ENCODE results near the gene MAP2K6. TPM values are rescaled to one million over a fixed set of nuclear protein-coding genes. Genes with fewer than 3 reads are reported as not detected.

The MAP2K6 gene
- polyA plus RNA-seq, 1 of the 3 experiments (the other 2 are of a cell fraction): 6.7 TPM

GRCh38 chr17:69581061-69581961, 166.8 kb downstream of the MAP2K6 start:
- CTCF ChIA-PET: interaction anchor here (1.4 to 1.6 kb wide), 2 partner anchors 13 to 15 kb away, joined by 3 to 6 read pairs; no protein-coding TSS in a partner anchor
- no peak overlapping the region for H3K27ac ChIP-seq (ENCODE audit: low read depth in 2 of 2, low read length in 1 of 2)
- H4K20me1 ChIP-seq (ENCODE audit: insufficient read depth): no peaks in the 10 kb centered on the region
- no peaks in the 10 kb centered on the region for H3K79me2 ChIP-seq (ENCODE audit: insufficient read depth)
- H3K4me3 ChIP-seq (ENCODE audit: low read depth in 2 of 2, low read length in 1 of 2): no peak overlapping the region
- no peak overlapping the region for H3K9ac ChIP-seq
- DNase-seq: no peak
- no peak overlapping the region for H2AFZ ChIP-seq (ENCODE audit: low read depth)
- H3K4me1 ChIP-seq (ENCODE audit: control insufficient read depth in 1 of 2, insufficient read depth in 2 of 2, low read depth in 1 of 2, low read length in 1 of 2): no peaks in the 10 kb centered on the region
- H3K9me2 ChIP-seq: no peaks in the 10 kb centered on the region
- TF ChIP-seq RAD21 (IDR thresholded peaks at IDR 0.05; ENCODE audit: low read length): no peak
- TF ChIP-seq TCF12 (IDR thresholded peaks at IDR 0.05): no peak
- TF ChIP-seq CHD2 (IDR thresholded peaks at IDR 0.05; ENCODE audit: low read length, partially characterized antibody): no peak
- no peak for TF ChIP-seq GABPA (IDR thresholded peaks at IDR 0.05; ENCODE audit: low read depth)
- TF ChIP-seq ZBTB33 (IDR thresholded peaks at IDR 0.05; ENCODE audit: borderline replicate concordance, low read depth): no peak
- TF ChIP-seq NRF1 (IDR thresholded peaks at IDR 0.05; ENCODE audit: low read depth, low read length): no peak
- no peak for TF ChIP-seq TAF1 (IDR thresholded peaks at IDR 0.05; ENCODE audit: borderline replicate concordance, low read depth, low read length)
- TF ChIP-seq USF1 (IDR thresholded peaks at IDR 0.05; ENCODE audit: borderline replicate concordance, low read depth): no peak
- no peak for TF ChIP-seq USF2 (IDR thresholded peaks at IDR 0.05; ENCODE audit: borderline replicate concordance, low read depth, low read length)
- no peaks in the 10 kb centered on the region for H3K27me3 ChIP-seq (ENCODE audit: insufficient read depth)
- WGBS (ENCODE audit: low lambda C conversion rate): 87% methylated on average over 18 of the region's 18 CpGs
- H3K4me2 ChIP-seq: no peak overlapping the region
- no peaks in the 10 kb centered on the region for H3F3A ChIP-seq (replicated peaks; ENCODE audit: insufficient read depth)
- no peaks in the 10 kb centered on the region for H3K9me3 ChIP-seq
- H3K36me3 ChIP-seq (replicated peaks in 1 of 2; ENCODE audit: control insufficient read depth in 1 of 2, insufficient read depth in 2 of 2, low read length in 1 of 2): no peaks in the 10 kb centered on the region
- POLR2A ChIA-PET: no interaction called here

GRCh38 chr17:69588316-69588715, 173.8 kb downstream of the MAP2K6 start:
- H3K9ac ChIP-seq: no peak overlapping the region
- H3K4me2 ChIP-seq: no peak overlapping the region
- TF ChIP-seq GATA2 (CRISPR knock-in tag; IDR thresholded peaks at IDR 0.05): no peak
- no peak for TF ChIP-seq MAX (IDR thresholded peaks at IDR 0.05; ENCODE audit: low read depth)
- POLR2A ChIA-PET: no interaction called here
- H3K9me3 ChIP-seq: no peaks in the 10 kb centered on the region
- CTCF ChIA-PET: no interaction called here
- no peak overlapping the region for H3K4me3 ChIP-seq (ENCODE audit: low read depth in 2 of 2, low read length in 1 of 2)
- no peaks in the 10 kb centered on the region for H4K20me1 ChIP-seq (ENCODE audit: insufficient read depth)
- H2AFZ ChIP-seq (ENCODE audit: low read depth): no peak overlapping the region
- no peak overlapping the region for H3K27ac ChIP-seq (ENCODE audit: low read depth in 2 of 2, low read length in 1 of 2)
- 46% methylated on average over 2 of the region's 2 CpGs for WGBS (ENCODE audit: low lambda C conversion rate)
- no peaks in the 10 kb centered on the region for H3K9me2 ChIP-seq
- H3K27me3 ChIP-seq (ENCODE audit: insufficient read depth): no peaks in the 10 kb centered on the region
- no peaks in the 10 kb centered on the region for H3K79me2 ChIP-seq (ENCODE audit: insufficient read depth)
- H3F3A ChIP-seq (replicated peaks; ENCODE audit: insufficient read depth): peaks cover 5% of the 10 kb centered on the region
- no peak for DNase-seq
- peaks cover 0 to 2% of the 10 kb centered on the region in 2 experiments; a peak in 1 of 4 replicates for H3K4me1 ChIP-seq (ENCODE audit: control insufficient read depth in 1 of 2, insufficient read depth in 2 of 2, low read depth in 1 of 2, low read length in 1 of 2)
- H3K36me3 ChIP-seq (replicated peaks in 1 of 2; ENCODE audit: control insufficient read depth in 1 of 2, insufficient read depth in 2 of 2, low read length in 1 of 2): no peaks in the 10 kb centered on the region
